GM19372 (cell line): ENCODE data around the gene CCL28.
A peak's percentile ranks its signal among the peaks of the same experiment; 100 is the strongest.
"Not testable (repeated sequence)": the region's sequence is repeated elsewhere in the genome, so short reads cannot be mapped to it uniquely, and the experiment has no call there.

Source experiments
- ATAC-seq: cut with Tn5 transposase; IDR thresholded peaks from one replicate; pipeline ENCODE4 v1.9.1; 2021; ENCODE audit warnings: mild to moderate bottlenecking, low read depth, moderate library complexity; ENCODE audit not compliant: unreplicated experiment

CCL28 gene

DNA sequence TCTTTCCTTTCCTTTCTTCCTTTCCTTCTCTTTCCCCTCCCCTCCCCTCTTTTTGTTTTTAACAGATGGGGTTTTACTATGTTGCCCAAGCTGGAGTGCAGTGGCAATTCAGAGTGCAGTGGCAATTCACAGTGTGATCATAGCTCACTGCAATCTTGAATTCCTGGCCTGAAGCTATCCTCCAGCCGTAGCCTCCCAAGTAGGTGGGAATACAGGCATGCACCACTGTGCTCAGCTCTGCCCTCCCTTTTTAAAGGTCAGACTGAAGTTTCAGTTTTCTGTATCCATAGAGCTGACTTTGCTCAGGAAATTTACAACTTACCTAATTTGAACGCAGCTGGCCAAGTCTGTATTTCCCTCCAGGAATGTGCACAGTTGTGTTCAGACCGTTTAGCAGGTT is 696 bp downstream of the CCL28 start:
- no peak for ATAC-seq

- no peak for ATAC-seq
These were observed 1.8 kb downstream of the CCL28 start for GRCh38 chr5:43410414-43410813.

DNA sequence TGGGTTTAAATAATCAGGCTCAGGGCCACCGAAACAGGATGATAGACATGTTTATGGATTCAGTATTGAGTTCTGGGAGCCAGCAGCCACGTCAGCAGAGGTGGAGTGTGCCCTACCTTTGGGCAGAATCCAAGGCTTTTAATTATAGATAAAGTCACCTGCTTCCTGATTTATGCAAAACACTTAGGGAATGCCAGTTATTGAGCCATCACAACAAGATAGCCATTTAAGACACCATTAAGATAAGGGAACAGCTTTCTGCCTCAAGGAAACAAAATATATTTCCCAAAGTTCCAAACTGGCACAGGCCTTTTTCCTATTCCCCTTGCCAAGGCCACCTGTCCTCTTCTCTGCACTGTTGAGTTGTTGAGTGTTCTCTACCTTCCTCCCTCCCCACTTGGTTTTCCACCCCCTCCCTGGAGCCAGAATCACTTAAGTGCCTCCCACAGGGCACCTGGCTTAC is 2.4 kb downstream of the CCL28 start:
- no peak for ATAC-seq

GRCh38 chr5:43402524-43403066 is 9.6 kb downstream of the CCL28 start:
- ATAC-seq, result not testable (repeated sequence)

- no peak for ATAC-seq
These were observed 10.4 kb downstream of the CCL28 start for GRCh38 chr5:43401827-43402226.

- no peak for ATAC-seq
These were observed 12.1 kb downstream of the CCL28 start for GRCh38 chr5:43400082-43400481.

DNA sequence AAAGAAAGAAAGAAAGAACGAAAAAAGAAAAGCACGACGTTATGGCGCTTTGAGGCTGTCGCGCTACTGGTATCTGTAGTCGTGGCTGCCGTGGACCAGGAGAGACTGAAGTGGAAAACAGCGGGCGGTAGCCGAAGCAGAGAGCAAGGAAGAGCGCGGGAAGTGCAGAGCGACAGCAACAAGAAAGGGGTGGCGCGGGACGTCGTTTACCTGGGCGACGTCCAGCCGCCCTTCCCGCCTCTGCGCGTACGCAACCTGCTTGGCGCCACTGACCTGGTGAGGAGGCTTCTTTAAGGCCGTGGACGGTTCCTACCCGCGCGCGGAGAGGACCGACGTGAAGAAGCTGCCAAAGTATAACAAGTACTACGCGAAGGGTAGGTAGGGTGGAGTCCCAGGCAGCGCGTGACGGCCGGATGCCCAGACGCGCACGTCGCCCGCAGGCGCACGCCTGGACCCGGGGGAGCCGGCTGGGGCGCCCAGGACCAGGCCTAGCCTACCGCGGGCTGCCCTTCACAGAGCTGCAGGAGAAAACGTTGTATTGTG is 15.4 kb downstream of the CCL28 start:
- peak; percentile 90 for ATAC-seq

DNA sequence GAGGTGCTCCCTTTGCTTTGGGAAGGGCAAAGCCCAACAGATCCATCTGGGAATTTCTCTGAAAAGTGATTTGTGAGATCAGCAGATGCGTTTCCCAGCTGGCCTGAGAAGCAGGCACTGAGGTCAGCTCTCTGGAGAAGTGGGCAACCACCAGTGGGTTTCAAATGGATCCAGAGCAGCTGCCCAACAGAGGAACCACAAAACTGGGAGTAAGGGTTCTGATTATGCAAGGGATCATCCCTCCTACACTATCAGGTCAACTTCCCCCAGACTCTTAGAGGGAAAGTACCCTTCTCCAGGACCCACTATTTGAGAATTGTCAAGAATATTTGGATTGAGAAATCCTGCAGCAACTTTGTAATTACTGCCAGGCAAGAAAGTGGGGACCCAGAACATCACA is 21.7 kb downstream of the CCL28 start:
- no peak for ATAC-seq

DNA sequence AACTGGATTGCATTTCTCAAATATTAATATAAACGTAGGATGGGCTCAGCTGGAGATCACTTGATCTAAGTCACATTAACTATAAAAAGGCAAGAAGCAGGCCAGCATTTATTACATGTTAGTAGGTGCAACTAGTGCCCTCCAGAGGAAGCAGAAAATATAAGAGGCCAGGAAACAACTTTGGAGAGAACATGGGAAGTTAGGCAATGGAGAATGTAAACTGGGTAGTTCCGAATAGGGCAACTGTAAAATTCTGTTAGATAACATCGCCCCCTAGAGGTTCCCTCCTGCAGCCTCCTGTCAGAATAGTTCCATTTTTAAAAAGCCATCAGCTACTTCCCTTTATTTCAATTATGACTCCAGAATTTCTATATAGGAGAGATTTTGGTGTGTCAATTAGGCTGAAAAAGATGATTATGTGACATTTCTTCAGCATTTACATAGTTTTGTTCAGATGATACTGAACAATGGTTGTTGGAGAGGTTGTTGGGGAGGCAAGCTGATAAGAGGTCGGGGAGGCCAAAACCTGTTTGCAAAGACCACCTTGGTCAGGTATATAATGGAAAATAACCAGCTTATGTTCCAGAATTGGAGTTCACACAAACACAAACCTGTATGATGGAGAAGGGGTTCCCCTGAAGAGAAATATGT is 22.4 kb downstream of the CCL28 start:
- ATAC-seq, result no peak

GRCh38 chr5:43386960-43387362 is 25.2 kb downstream of the CCL28 start:
- ATAC-seq, result no peak

- no peak for ATAC-seq
These were observed 35.6 kb downstream of the CCL28 start for GRCh38 chr5:43376496-43377140.

DNA sequence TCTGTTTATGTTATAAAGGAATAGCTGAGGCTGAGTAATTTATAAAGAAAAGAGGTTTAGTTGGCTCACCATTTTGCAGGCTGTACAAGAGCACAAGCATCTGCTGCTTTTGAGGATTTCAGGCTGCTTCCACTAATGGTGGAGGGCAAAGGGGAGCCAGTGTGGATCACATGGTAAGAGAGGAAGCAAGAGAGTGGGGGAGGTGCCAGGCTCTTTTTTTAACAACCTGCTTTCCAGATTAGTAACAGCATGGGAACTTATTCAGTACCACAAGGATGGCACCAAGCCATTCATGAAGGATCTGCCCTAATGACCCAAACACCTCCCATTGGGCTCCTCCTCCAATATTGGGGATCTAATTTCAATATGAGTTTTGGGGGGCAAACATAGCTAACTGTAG is 40.4 kb downstream of the CCL28 start:
- no peak for ATAC-seq

DNA sequence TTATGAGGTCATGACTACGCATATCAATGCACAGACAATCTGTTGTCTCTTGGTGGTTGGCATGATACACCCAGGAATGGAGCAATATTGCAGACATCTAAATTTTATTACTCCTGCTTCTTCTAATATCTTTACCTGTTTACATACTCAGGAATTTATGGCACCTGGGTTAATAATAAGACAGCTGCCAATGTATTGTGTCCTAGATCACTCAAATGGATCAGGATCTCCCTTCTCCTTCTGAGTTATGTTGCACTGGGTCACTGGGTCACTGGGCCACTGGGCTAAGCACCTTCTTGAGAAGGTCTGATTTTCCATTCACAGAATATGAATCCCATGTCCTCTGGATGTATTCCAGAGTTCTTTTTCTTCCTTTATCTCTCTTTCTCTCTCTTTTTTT is 41.8 kb downstream of the CCL28 start:
- ATAC-seq, result no peak

DNA sequence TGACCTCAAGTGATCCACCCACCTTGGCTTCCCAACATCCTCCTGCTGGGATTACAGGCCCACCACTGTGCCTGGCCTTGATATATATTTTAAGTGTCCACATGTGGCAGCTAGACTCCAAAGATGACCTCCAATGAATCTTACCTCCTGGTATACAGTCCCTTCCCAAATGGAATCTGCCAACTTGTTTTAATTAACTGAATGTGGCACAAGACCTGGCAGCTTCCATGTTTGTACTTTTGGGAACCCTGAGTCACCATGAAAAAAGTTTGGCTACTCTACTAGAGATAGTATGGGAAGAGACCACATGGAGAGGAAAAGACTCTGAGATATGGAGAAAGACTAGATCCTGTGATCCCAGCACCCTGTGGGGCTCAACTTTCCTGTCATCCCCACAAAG is 42.5 kb downstream of the CCL28 start:
- no peak for ATAC-seq

GRCh38 chr5:43367909-43368669 is 44.1 kb downstream of the CCL28 start:
- no peak for ATAC-seq

GRCh38 chr5:43367453-43367852 is 44.7 kb downstream of the CCL28 start:
- no peak for ATAC-seq

GRCh38 chr5:43366680-43367246 is 45.4 kb downstream of the CCL28 start:
- not testable (repeated sequence) for ATAC-seq

DNA sequence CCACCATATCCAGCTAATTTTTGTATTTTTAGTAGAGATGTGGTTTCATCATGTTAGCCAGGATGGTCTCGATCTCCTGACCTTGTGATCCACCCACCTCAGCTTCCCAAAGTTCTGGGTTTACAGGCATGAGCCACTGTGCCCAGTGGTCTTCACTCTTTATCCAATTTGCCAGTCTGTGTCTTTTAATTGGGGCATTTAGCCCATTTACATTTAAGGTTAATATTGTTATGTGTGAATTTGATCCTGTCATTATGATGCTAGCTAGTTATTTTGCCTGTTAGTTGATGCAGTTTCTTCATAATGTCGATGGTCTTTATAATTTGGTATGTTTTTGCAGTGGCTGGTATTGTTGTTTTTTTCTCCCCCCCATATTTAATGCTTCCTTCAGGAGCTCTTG is 47.0 kb downstream of the CCL28 start:
- ATAC-seq, result not testable (repeated sequence)

DNA sequence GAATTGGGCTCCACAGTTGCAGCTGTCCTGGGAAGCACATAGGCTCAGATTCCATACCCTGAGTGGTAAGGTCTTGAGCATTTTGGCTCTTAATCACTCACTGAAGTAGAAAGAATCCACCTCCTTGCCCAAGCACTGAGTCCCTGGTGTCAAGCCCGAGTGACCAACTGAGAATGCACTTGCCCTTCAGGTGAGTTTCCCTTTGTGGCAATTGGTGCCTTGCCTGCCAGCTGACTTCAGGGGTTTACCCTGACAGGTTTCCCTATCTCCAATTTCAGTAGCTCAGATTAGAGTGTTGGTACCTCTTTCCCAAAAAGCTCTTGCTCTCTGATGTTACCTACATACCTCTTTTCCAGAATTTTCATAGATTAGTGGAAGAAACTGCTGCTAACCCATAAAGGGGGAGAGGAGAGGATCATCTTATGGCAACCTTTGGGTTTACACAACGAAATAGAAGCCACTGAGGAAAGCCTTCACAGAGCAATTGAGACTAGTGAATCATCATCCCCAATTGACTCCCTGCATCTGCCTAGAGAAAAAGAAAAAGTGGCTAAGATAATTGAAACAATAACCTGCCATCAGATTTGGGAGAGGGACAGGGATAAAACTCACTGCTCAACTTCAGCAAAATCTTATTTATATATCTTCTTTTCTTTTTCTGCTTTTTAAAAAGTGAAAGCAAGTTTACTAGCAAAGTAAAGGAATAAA is 48.6 kb downstream of the CCL28 start:
- no peak for ATAC-seq
